GM18511 (cell line): ENCODE measurements around the gene RABEP2.
"Not testable (repeated sequence)": the region's sequence is repeated elsewhere in the genome, so short reads cannot be mapped to it uniquely, and the experiment has no call there.

Experiments
- ATAC-seq: cut with Tn5 transposase; IDR thresholded peaks from one replicate; pipeline ENCODE4 v1.9.1; 2021; ENCODE audit warnings: mild to moderate bottlenecking, moderate library complexity; ENCODE audit not compliant: unreplicated experiment

Gene RABEP2

GRCh38 chr16:28880589-28880915 is 44.5 kb downstream of the RABEP2 start:
- ATAC-seq: no peak

GRCh38 chr16:28879841-28880588 is 45.0 kb downstream of the RABEP2 start:
- peak; percentile 82 for ATAC-seq

GRCh38 chr16:28879261-28879840 is 45.7 kb downstream of the RABEP2 start:
- peak; percentile 52 for ATAC-seq

GRCh38 chr16:28878083-28878926 is 46.7 kb downstream of the RABEP2 start, which contains the start of gene ATP2A1:
ATP2A1 (plus strand) TSS chr16:28878488; CDS start chr16:28878672, 184 bp downstream.
- ATAC-seq: no peak

- ATAC-seq: no peak
Observed at GRCh38 chr16:28877655-28878000, 47.4 kb downstream of the RABEP2 start.

GRCh38 chr16:28876973-28877654 is 47.9 kb downstream of the RABEP2 start:
- ATAC-seq: no peak

GRCh38 chr16:28876019-28876659 is 48.9 kb downstream of the RABEP2 start:
- no peak for ATAC-seq

GRCh38 chr16:28875134-28876018 is 49.7 kb downstream of the RABEP2 start:
- ATAC-seq: no peak

GRCh38 chr16:28874406-28874805 is 50.6 kb downstream of the RABEP2 start:
- ATAC-seq: no peak

- no peak for ATAC-seq
Observed at GRCh38 chr16:28873543-28874201, 51.4 kb downstream of the RABEP2 start.

GRCh38 chr16:28872952-28873351 is 52.1 kb downstream of the RABEP2 start:
- ATAC-seq: no peak

- ATAC-seq: no peak
Observed at GRCh38 chr16:28869201-28869600, 55.8 kb downstream of the RABEP2 start.

- not testable (repeated sequence) for ATAC-seq
Observed at GRCh38 chr16:28867646-28868045, 57.4 kb downstream of the RABEP2 start.

GRCh38 chr16:28867241-28867640 is 57.8 kb downstream of the RABEP2 start:
- no peak for ATAC-seq

GRCh38 chr16:28866454-28866804 is 58.6 kb downstream of the RABEP2 start:
- no peak for ATAC-seq

- ATAC-seq: no peak
Observed at GRCh38 chr16:28865722-28866453, 59.1 kb downstream of the RABEP2 start.

GRCh38 chr16:28865001-28865688 is 59.9 kb downstream of the RABEP2 start:
- no peak for ATAC-seq
